GM13976 (cell line): ENCODE results near the gene OSBPL9.

Experiments used
- DNase-seq: peaks from one replicate; pipeline ENCODE4 v3.0.0; 2012; ENCODE audit warnings: low spot score
- in situ Hi-C: fragments of 300-500 bp; cut with MboI; formaldehyde crosslinking; loops from one replicate; pipeline ENCODE4 v1.12.0; 2022; ENCODE audit warnings: low sequenced_read_pairs, mixed read lengths, inconsistent platforms; ENCODE audit not compliant: unreplicated experiment
- TF ChIP-seq, protein P1 (sequence below): IDR thresholded peaks from 2 replicates; pipeline ENCODE4 v1.5.1; 2012; ENCODE audit warnings: borderline replicate concordance, mild to moderate bottlenecking; ENCODE audit not compliant: insufficient read depth; ENCODE audit errors: extremely low read depth, missing control alignments, control extremely low read depth

OSBPL9 gene

DNA sequence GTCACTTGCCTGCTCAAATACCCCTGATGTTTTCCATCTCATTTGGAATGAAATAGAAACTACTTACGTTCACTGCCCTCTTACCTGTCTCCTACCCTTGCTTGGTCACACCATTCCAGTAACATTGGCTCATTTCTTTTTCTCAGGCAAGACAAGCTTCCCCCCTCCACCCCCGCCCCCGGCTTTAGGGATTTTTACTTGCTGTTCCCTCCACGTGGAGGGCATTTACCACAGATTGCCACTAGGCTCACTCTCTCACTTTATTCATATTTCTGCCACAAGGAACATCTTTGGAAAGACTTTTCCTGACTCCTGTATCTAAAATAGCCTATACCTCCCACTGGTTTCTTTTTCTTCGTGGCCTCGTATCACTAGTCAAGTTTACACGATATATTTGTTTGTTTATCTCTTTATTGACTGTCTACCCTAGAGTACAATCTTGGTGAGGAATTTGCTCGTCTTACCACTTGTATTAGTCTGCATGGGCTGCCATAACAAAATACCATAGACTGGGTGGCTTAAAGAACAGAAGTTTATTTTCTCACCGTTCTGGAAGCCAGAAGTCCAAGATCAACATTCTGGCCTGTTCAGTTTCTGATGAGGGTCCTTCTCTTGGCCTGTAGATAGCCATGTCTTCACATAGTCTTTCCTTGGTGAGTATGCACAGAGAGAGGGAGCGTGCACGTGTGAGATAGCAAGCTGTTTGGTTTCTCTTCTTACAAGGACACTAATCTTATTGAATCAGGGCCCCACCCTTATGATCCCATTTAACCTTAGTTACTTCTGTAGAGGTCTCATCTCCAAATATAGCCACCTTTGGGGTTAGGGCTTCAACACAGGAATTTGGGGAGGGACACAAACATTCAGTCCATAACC lies 135.4 kb downstream of the OSBPL9 start:
- TF ChIP-seq, protein P1, sequence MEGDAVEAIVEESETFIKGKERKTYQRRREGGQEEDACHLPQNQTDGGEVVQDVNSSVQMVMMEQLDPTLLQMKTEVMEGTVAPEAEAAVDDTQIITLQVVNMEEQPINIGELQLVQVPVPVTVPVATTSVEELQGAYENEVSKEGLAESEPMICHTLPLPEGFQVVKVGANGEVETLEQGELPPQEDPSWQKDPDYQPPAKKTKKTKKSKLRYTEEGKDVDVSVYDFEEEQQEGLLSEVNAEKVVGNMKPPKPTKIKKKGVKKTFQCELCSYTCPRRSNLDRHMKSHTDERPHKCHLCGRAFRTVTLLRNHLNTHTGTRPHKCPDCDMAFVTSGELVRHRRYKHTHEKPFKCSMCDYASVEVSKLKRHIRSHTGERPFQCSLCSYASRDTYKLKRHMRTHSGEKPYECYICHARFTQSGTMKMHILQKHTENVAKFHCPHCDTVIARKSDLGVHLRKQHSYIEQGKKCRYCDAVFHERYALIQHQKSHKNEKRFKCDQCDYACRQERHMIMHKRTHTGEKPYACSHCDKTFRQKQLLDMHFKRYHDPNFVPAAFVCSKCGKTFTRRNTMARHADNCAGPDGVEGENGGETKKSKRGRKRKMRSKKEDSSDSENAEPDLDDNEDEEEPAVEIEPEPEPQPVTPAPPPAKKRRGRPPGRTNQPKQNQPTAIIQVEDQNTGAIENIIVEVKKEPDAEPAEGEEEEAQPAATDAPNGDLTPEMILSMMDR: no peak
- in situ Hi-C loops: no loop called here
- no peak for DNase-seq

- DNase-seq: no peak
- in situ Hi-C loops: no loop called here
- TF ChIP-seq, protein P1: no peak
Measured at GRCh38 chr1:51753969-51754368, 137.1 kb downstream of the OSBPL9 start.

DNA sequence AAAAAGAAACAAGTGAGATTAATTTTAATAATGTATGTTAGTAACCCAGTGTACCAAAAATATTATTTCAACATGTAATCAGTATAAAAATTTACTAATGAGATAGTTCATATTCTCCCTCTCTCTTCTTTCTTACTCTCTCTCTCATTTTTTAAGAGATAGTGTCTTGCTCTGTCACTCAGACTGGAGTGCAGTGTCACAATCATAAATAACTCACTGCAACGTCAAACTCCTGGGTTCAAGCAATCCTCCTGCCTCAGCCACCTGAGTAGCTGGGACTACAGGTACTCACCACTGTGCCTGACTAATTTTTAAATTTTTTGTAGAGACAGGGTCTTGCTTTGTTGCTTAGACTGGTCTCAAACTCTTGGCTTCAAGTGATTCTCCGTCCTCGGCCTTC lies 137.8 kb downstream of the OSBPL9 start:
- in situ Hi-C loops: no loop called here
- TF ChIP-seq, protein P1: no peak
- DNase-seq: no peak

- in situ Hi-C loops: no loop called here
- DNase-seq: no peak
- TF ChIP-seq, protein P1: no peak
Measured at GRCh38 chr1:51755437-51755836, 138.5 kb downstream of the OSBPL9 start.

- no peak for DNase-seq
- in situ Hi-C loops: no loop called here
- TF ChIP-seq, protein P1: no peak
Measured at GRCh38 chr1:51756290-51756689, 139.4 kb downstream of the OSBPL9 start.

DNA sequence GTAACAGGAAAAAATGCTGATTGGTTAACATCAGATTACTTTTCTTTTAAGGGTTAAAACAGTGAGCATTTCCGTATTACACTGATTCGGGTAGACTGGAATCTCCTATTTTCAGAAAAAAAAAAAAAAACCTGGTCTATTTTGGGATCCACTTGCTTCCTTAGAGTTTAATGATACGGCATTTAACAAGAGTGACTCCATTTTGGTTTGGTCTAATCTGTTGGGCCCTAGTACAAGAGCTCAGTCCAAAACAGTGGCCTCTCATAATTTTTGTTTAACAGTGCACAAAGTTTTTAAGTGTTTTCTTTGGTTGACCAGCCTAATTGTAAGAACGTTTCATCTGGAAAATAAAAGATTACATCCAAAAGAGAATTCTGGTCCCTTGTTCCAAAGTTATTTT lies 141.4 kb downstream of the OSBPL9 start:
- no peak for DNase-seq
- TF ChIP-seq, protein P1: no peak
- in situ Hi-C loops: no loop called here
